HepG2 (cell line): ENCODE results near the gene KLF16. TPM values are rescaled to one million over a fixed set of nuclear protein-coding genes. Genes with fewer than 3 reads are reported as not detected.

Source experiments
- ATAC-seq: fragments of 200-7000 bp; cut with Tn5 transposase; 3 replicates; pipeline ENCODE4 v1.9.1; 2020; ENCODE audit warnings: mild to moderate bottlenecking, moderate library complexity
- BruUV-seq: library from RNA; stranded (reverse); fragments of 400-500 nt; replicated peaks from 2 replicates; lab custom pipeline; 2021; lab: Mats Ljungman, UMichigan
- CTCF ChIA-PET: fragments of 300-600 bp; formaldehyde crosslinking; extraction: SDS; loops from one replicate; lab custom pipeline; 2021; ENCODE audit warnings: low total read pairs, inconsistent platforms, low intra/inter-chr PET ratio; lab: Yijun Ruan, JAX
- POLR2A ChIA-PET: fragments of 350-600 bp; sonication (Branson Sonifier 250); formaldehyde crosslinking; loops from one replicate; lab custom pipeline; 2020; ENCODE audit warnings: antibody characterized with exemption, inconsistent platforms; lab: Yijun Ruan, JAX
- DNase-seq: peaks from one replicate; pipeline ENCODE4 v3.0.0-alpha.2; 2015; ENCODE audit warnings: low spot score
- FAIRE-seq: peaks from 3 replicates; lab custom pipeline; 2011; peaks lifted over from hg19 to GRCh38; lab: Jason Lieb, UNC
- H2AFZ ChIP-seq: one replicate; pipeline ENCODE4 v1.6.1; 2011; ENCODE audit warnings: low read length, inconsistent platforms
- H3K27ac ChIP-seq: fragments of 300-600 bp; 3 replicates; pipeline ENCODE4 v1.8.0; 2011; ENCODE audit warnings: mixed run types, mild to moderate bottlenecking, mixed read lengths, low read length, inconsistent platforms; ENCODE audit not compliant: insufficient read depth; ENCODE audit errors: extremely low read length
- H3K27me3 ChIP-seq, 2 experiments: fragments of 200-600 bp in 1 of 2; 2 replicates in 1 of 2; 3 replicates in 1 of 2; pipeline versions ENCODE4 v1.6.0 to v1.8.0; 2011; ENCODE audit warnings: low read length in 2 of 2, mild to moderate bottlenecking in 2 of 2, moderate library complexity in 2 of 2, inconsistent platforms in 1 of 2; ENCODE audit not compliant: insufficient read depth in 2 of 2, control insufficient read depth in 1 of 2
- H3K36me3 ChIP-seq, 2 experiments: fragments of 200-600 bp in 1 of 2; replicated peaks in 1 of 2; 2 replicates in 1 of 2; 3 replicates in 1 of 2; pipeline versions ENCODE4 v1.5.1 to v1.8.0; 2011; ENCODE audit warnings: low read length in 2 of 2, inconsistent platforms in 1 of 2; ENCODE audit not compliant: insufficient read depth in 2 of 2, control insufficient read depth in 1 of 2
- H3K4me1 ChIP-seq: 2 replicates; pipeline ENCODE4 v1.5.1; 2012; ENCODE audit warnings: low read length, inconsistent platforms; ENCODE audit not compliant: insufficient read depth
- H3K4me2 ChIP-seq: 2 replicates; pipeline ENCODE4 v1.6.0; 2011; ENCODE audit warnings: low read depth, low read length, inconsistent platforms
- H3K4me3 ChIP-seq, 3 experiments: fragments of 200-600 bp in 1 of 3; sonication (generic), shearing (Covaris generic) in 1 of 3; replicated peaks in 1 of 3; 2 replicates each; pipeline ENCODE4 v1.5.1; 2011 to 2016; ENCODE audit warnings: low read length in 3 of 3, inconsistent platforms in 2 of 3, low read depth in 2 of 3, mild to moderate bottlenecking in 2 of 3, control low read depth in 1 of 3, mixed read lengths in 1 of 3; ENCODE audit not compliant: insufficient read depth in 1 of 3
- H3K79me2 ChIP-seq: one replicate; pipeline ENCODE4 v1.6.1; 2011; ENCODE audit warnings: low read length, inconsistent platforms; ENCODE audit not compliant: insufficient read depth
- H3K9ac ChIP-seq: 2 replicates; pipeline ENCODE4 v1.6.0; 2011; ENCODE audit warnings: mild to moderate bottlenecking, low read depth, low read length, inconsistent platforms; ENCODE audit not compliant: insufficient read depth
- H3K9me3 ChIP-seq: 2 replicates; pipeline ENCODE4 v1.5.1; 2012; ENCODE audit warnings: mild to moderate bottlenecking, low read length
- H4K20me1 ChIP-seq: 2 replicates; pipeline ENCODE4 v1.6.0; 2011; ENCODE audit warnings: inconsistent platforms, mild to moderate bottlenecking, low read length, moderate library complexity; ENCODE audit not compliant: insufficient read depth
- ARNT ChIP-seq: fragments of 450-650 bp; IDR thresholded peaks from 2 replicates; pipeline ENCODE4 v1.6.1; 2017
- MAZ ChIP-seq, 2 experiments: sonication (generic) in 1 of 2; formaldehyde crosslinking in 1 of 2; IDR thresholded peaks; 2 replicates each; pipeline versions ENCODE4 v1.5.0 to v1.6.1; 2012 to 2020; ENCODE audit warnings: low read depth in 2 of 2, mild to moderate bottlenecking in 2 of 2, borderline replicate concordance in 1 of 2, improper control_type of control experiment in 1 of 2, low read length in 1 of 2, missing genetic modification reagents in 1 of 2, moderate library complexity in 1 of 2
- NAIF1 ChIP-seq: sonication (generic); formaldehyde crosslinking; IDR thresholded peaks from 2 replicates; pipeline ENCODE4 v1.5.0; 2020; ENCODE audit warnings: mild to moderate bottlenecking, missing genetic modification reagents, borderline replicate concordance
- PHF21A ChIP-seq: sonication (generic); formaldehyde crosslinking; IDR thresholded peaks from 2 replicates; pipeline ENCODE4 v1.5.0; 2020; ENCODE audit warnings: mild to moderate bottlenecking, missing genetic modification reagents
- POLR2AphosphoS2 ChIP-seq: IDR thresholded peaks from 2 replicates; pipeline ENCODE4 v1.6.1; 2011; ENCODE audit warnings: low read depth, low read length, improper control_type of control experiment
- RFXAP ChIP-seq: sonication (generic); formaldehyde crosslinking; IDR thresholded peaks from 2 replicates; pipeline ENCODE4 v1.4.0; 2020; ENCODE audit warnings: missing genetic modification reagents, borderline replicate concordance
- TP53 ChIP-seq: sonication (generic); formaldehyde crosslinking; conservative IDR thresholded peaks from 2 replicates; pipeline ENCODE4 v1.4.0; 2020; ENCODE audit warnings: missing genetic modification reagents
- ZNF451 ChIP-seq: sonication (generic); formaldehyde crosslinking; IDR thresholded peaks from 2 replicates; pipeline ENCODE4 v1.5.0; 2020; ENCODE audit warnings: mild to moderate bottlenecking, missing genetic modification reagents
- ZNF484 ChIP-seq: sonication (generic); formaldehyde crosslinking; IDR thresholded peaks from 2 replicates; pipeline ENCODE4 v1.5.1; 2020; ENCODE audit warnings: mild to moderate bottlenecking, low read depth, missing genetic modification reagents, borderline replicate concordance
- ZNF496 ChIP-seq: sonication (generic); formaldehyde crosslinking; IDR thresholded peaks from 2 replicates; pipeline ENCODE4 v1.8.1; 2023; ENCODE audit warnings: mild to moderate bottlenecking, moderate library complexity, missing genetic modification reagents; ENCODE audit not compliant: insufficient replicate concordance
- ZNF782 ChIP-seq: sonication (generic); formaldehyde crosslinking; IDR thresholded peaks from 2 replicates; pipeline ENCODE4 v1.4.0; 2020; ENCODE audit warnings: missing genetic modification reagents, mild to moderate bottlenecking, borderline replicate concordance
- WGBS: methylation state at CpG from one replicate; pipeline ENCODE4 v1.1.6; 2017; ENCODE audit warnings: low lambda C conversion rate; 5-methylcytosine and 5-hydroxymethylcytosine counted together
- in situ Hi-C: cut with HindIII; loops from 2 replicates; pipeline ENCODE4 v1.10.0; 2017; ENCODE audit warnings: low pct_unique_long_range_greater_than_20kb; ENCODE audit not compliant: extremely low pct_ligation_motif_present
- intact Hi-C: fragments of 100-400 bp; cut with micrococcal nuclease; formaldehyde crosslinking; loops from one replicate; pipeline ENCODE4 v1.10.0; 2022; ENCODE audit not compliant: unreplicated experiment
- polyA plus RNA-seq, 8 experiments: library from polyadenylated mRNA; depleted of rRNA in 3 of 8; stranded (reverse) in 7 of 8; unstranded in 1 of 8; fragments of >200 nt; fragmentation: Illumina TruSeq in 4 of 8; extraction: Trizol in 4 of 8; gene quantifications; 2 replicates each; pipeline versions ENCODE4 v1.2.1 to v1.2.3, GENCODE V29; 2011 to 2016; ENCODE audit warnings: low read depth in 4 of 8, missing spikeins in 1 of 8, mixed read lengths in 1 of 8; ENCODE audit not compliant: insufficient read depth in 1 of 8
- total RNA-seq, 5 experiments: library from RNA; depleted of rRNA; stranded (reverse); fragments of >200 nt; fragmentation: Illumina TruSeq; extraction: Trizol; gene quantifications; 2 replicates each; pipeline ENCODE4 v1.2.3, GENCODE V29; 2016; ENCODE audit warnings: low read depth in 1 of 5
- TF ChIP-seq, protein P1 (sequence below): IDR thresholded peaks from 2 replicates; pipeline ENCODE4 v1.6.1; 2012; ENCODE audit warnings: low read length, improper control_type of control experiment
- TF ChIP-seq, protein P2 (sequence below): sonication (generic); formaldehyde crosslinking; IDR thresholded peaks from 2 replicates; pipeline ENCODE4 v1.4.0; 2020; ENCODE audit warnings: missing genetic modification reagents
- TF ChIP-seq, protein P3 (sequence below): sonication (generic); formaldehyde crosslinking; IDR thresholded peaks from 2 replicates; pipeline ENCODE4 v1.5.0; 2020; ENCODE audit warnings: mild to moderate bottlenecking, missing genetic modification reagents, moderate library complexity
- TF ChIP-seq, protein P4 (sequence below): IDR thresholded peaks from 2 replicates; pipeline ENCODE4 v1.6.1; 2018; ENCODE audit warnings: missing genetic modification reagents
- TF ChIP-seq, protein P5 (sequence below): sonication (generic); formaldehyde crosslinking; IDR thresholded peaks from 2 replicates; pipeline ENCODE4 v1.8.0; 2022; ENCODE audit warnings: mild to moderate bottlenecking, missing genetic modification reagents, moderate library complexity

KLF16 gene
- total and polyA plus RNA-seq, 2 of the 13 experiments (the other 11 are each of a cell fraction or from before 2014, with no cell fraction given), result 3.5 to 6.7 TPM

DNA sequence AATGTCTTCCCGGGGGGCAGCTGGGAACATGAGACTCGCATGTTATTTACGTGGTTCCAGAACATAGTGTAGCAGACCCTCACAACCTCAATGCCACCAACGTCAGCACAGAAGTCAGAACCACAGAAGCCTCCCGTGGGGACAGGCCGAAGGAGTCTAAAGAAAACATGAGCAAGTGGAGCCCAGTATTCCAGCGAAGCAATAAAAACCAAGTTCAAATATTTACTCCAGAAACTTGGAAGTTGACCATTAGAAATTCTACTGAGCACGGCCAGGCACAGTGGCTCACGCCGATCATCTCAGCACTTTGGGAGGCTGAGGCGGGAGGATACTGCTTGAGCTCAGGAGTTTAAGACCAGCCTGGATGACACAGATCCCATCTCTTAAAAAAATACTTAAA lies 33.4 kb downstream of the KLF16 start:
- no TSS peak for BruUV-seq
- Histone ChIP-seq H3K9me3 (no peaks in the 10 kb centered on the region), H2AFZ (no peak overlapping the region), H3K27me3 (no peaks in the 10 kb centered on the region), H4K20me1 (0 out of 2 replicates have a peak, but pooled peaks cover 3% of the 10 kb centered on the region), H3K4me3 (no peak overlapping the region), H3K79me2 (peaks cover 6% of the 10 kb centered on the region), H3K36me3 (peaks cover 4 to 17% of the 10 kb centered on the region in 2 experiments; a peak in 3 of 5 replicates), H3K9ac (no peak overlapping the region), H3K27ac (no peak overlapping the region), H3K4me2 (no peak overlapping the region), H3K4me1 (no peaks in the 10 kb centered on the region)
- CTCF ChIA-PET, result no interaction called here
- ATAC-seq, result no peak
- TF ChIP-seq PHF21A (CRISPR knock-in tag), result no peak
- TF ChIP-seq, protein P1, sequence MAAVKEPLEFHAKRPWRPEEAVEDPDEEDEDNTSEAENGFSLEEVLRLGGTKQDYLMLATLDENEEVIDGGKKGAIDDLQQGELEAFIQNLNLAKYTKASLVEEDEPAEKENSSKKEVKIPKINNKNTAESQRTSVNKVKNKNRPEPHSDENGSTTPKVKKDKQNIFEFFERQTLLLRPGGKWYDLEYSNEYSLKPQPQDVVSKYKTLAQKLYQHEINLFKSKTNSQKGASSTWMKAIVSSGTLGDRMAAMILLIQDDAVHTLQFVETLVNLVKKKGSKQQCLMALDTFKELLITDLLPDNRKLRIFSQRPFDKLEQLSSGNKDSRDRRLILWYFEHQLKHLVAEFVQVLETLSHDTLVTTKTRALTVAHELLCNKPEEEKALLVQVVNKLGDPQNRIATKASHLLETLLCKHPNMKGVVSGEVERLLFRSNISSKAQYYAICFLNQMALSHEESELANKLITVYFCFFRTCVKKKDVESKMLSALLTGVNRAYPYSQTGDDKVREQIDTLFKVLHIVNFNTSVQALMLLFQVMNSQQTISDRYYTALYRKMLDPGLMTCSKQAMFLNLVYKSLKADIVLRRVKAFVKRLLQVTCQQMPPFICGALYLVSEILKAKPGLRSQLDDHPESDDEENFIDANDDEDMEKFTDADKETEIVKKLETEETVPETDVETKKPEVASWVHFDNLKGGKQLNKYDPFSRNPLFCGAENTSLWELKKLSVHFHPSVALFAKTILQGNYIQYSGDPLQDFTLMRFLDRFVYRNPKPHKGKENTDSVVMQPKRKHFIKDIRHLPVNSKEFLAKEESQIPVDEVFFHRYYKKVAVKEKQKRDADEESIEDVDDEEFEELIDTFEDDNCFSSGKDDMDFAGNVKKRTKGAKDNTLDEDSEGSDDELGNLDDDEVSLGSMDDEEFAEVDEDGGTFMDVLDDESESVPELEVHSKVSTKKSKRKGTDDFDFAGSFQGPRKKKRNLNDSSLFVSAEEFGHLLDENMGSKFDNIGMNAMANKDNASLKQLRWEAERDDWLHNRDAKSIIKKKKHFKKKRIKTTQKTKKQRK, result no peak
- no peak for TF ChIP-seq MAZ (IDR thresholded peaks at IDR 0.05; ENCODE audit: borderline replicate concordance, low read depth, low read length)
- TF ChIP-seq MAZ (CRISPR knock-in tag; IDR thresholded peaks at IDR 0.05; ENCODE audit: low read depth), result no peak
- TF ChIP-seq, protein P2, sequence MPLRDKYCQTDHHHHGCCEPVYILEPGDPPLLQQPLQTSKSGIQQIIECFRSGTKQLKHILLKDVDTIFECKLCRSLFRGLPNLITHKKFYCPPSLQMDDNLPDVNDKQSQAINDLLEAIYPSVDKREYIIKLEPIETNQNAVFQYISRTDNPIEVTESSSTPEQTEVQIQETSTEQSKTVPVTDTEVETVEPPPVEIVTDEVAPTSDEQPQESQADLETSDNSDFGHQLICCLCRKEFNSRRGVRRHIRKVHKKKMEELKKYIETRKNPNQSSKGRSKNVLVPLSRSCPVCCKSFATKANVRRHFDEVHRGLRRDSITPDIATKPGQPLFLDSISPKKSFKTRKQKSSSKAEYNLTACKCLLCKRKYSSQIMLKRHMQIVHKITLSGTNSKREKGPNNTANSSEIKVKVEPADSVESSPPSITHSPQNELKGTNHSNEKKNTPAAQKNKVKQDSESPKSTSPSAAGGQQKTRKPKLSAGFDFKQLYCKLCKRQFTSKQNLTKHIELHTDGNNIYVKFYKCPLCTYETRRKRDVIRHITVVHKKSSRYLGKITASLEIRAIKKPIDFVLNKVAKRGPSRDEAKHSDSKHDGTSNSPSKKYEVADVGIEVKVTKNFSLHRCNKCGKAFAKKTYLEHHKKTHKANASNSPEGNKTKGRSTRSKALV (CRISPR knock-in tag), result no peak
- TF ChIP-seq, protein P3, sequence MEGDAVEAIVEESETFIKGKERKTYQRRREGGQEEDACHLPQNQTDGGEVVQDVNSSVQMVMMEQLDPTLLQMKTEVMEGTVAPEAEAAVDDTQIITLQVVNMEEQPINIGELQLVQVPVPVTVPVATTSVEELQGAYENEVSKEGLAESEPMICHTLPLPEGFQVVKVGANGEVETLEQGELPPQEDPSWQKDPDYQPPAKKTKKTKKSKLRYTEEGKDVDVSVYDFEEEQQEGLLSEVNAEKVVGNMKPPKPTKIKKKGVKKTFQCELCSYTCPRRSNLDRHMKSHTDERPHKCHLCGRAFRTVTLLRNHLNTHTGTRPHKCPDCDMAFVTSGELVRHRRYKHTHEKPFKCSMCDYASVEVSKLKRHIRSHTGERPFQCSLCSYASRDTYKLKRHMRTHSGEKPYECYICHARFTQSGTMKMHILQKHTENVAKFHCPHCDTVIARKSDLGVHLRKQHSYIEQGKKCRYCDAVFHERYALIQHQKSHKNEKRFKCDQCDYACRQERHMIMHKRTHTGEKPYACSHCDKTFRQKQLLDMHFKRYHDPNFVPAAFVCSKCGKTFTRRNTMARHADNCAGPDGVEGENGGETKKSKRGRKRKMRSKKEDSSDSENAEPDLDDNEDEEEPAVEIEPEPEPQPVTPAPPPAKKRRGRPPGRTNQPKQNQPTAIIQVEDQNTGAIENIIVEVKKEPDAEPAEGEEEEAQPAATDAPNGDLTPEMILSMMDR (CRISPR knock-in tag), result no peak
- no peak for TF ChIP-seq TP53
- TF ChIP-seq POLR2AphosphoS2, result no peak
- TF ChIP-seq, protein P4, sequence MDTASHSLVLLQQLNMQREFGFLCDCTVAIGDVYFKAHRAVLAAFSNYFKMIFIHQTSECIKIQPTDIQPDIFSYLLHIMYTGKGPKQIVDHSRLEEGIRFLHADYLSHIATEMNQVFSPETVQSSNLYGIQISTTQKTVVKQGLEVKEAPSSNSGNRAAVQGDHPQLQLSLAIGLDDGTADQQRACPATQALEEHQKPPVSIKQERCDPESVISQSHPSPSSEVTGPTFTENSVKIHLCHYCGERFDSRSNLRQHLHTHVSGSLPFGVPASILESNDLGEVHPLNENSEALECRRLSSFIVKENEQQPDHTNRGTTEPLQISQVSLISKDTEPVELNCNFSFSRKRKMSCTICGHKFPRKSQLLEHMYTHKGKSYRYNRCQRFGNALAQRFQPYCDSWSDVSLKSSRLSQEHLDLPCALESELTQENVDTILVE (CRISPR knock-in tag), result no peak
- no peak for TF ChIP-seq ZNF484 (CRISPR knock-in tag)
- no peak for TF ChIP-seq ARNT
- TF ChIP-seq ZNF451 (CRISPR knock-in tag), result no peak
- TF ChIP-seq ZNF782 (CRISPR knock-in tag), result no peak
- no peak for TF ChIP-seq NAIF1
- TF ChIP-seq, protein P5, sequence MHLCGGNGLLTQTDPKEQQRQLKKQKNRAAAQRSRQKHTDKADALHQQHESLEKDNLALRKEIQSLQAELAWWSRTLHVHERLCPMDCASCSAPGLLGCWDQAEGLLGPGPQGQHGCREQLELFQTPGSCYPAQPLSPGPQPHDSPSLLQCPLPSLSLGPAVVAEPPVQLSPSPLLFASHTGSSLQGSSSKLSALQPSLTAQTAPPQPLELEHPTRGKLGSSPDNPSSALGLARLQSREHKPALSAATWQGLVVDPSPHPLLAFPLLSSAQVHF (CRISPR knock-in tag), result no peak
- no peak for TF ChIP-seq RFXAP (CRISPR knock-in tag)
- no peak for TF ChIP-seq ZNF496
- intact Hi-C loops (no loop called here), in situ Hi-C loops (no loop called here)
- no peak for DNase-seq
- POLR2A ChIA-PET, result interaction anchor here (2.1 kb wide), 1 partner anchor 8 kb away, joined by 6 read pairs; no protein-coding TSS in a partner anchor
- FAIRE-seq, result no peak
- WGBS, result 95% methylated on average over 10 of the region's 11 CpGs
